Fibroblast of lung (primary cell): ENCODE measurements around the gene CD68. TPM values are rescaled to one million over a fixed set of nuclear protein-coding genes. Genes with fewer than 3 reads are reported as not detected.

Experiments
- DNase-seq, 2 donors: peaks; one replicate each; pipeline versions ENCODE4 v3.0.0 to v3.0.0-alpha.2; 2010; ENCODE audit warnings: low read depth in 2 of 2
- H2AFZ ChIP-seq: 2 replicates; pipeline ENCODE4 v1.5.1; 2012; ENCODE audit warnings: low read length, control low read depth, inconsistent platforms
- H3K27ac ChIP-seq: 2 replicates; pipeline ENCODE4 v1.5.1; 2011; ENCODE audit warnings: low read length, control low read depth; ENCODE audit not compliant: insufficient read depth
- H3K27me3 ChIP-seq: 2 replicates; pipeline ENCODE4 v1.5.1; 2011; ENCODE audit warnings: mild to moderate bottlenecking, low read length; ENCODE audit not compliant: control insufficient read depth, insufficient read depth
- H3K36me3 ChIP-seq: 2 replicates; pipeline ENCODE4 v1.5.1; 2011; ENCODE audit warnings: low read length; ENCODE audit not compliant: control insufficient read depth, insufficient read depth
- H3K4me1 ChIP-seq: 2 replicates; pipeline ENCODE4 v1.5.1; 2011; ENCODE audit warnings: low read length; ENCODE audit not compliant: control insufficient read depth, insufficient read depth; ENCODE audit errors: extremely low read depth
- H3K4me2 ChIP-seq: 2 replicates; pipeline ENCODE4 v1.5.1; 2011; ENCODE audit warnings: low read length, control low read depth; ENCODE audit not compliant: insufficient read depth; ENCODE audit errors: extremely low read depth
- H3K4me3 ChIP-seq, 4 experiments: fragments of 200-600 bp in 1 of 4; sonication (generic) in 1 of 4; replicated peaks in 1 of 4; 2 replicates each; pipeline ENCODE4 v1.5.1; 2011 to 2016; ENCODE audit warnings: low read length in 4 of 4, low read depth in 3 of 4, mild to moderate bottlenecking in 3 of 4, control low read depth in 2 of 4, inconsistent platforms in 1 of 4, mixed read lengths in 1 of 4; ENCODE audit not compliant: insufficient read depth in 1 of 4; ENCODE audit errors: control extremely low read depth in 1 of 4
- H3K79me2 ChIP-seq: 2 replicates; pipeline ENCODE4 v1.5.1; 2012; ENCODE audit warnings: mild to moderate bottlenecking, low read length, inconsistent platforms; ENCODE audit not compliant: control insufficient read depth, insufficient read depth
- H3K9ac ChIP-seq: 2 replicates; pipeline ENCODE4 v1.5.1; 2011; ENCODE audit warnings: mild to moderate bottlenecking, low read length, control low read depth; ENCODE audit not compliant: insufficient read depth
- H3K9me3 ChIP-seq: 2 replicates; pipeline ENCODE4 v1.5.1; 2012; ENCODE audit warnings: low read depth, low read length; ENCODE audit not compliant: control insufficient read depth, insufficient read depth
- H4K20me1 ChIP-seq: 2 replicates; pipeline ENCODE4 v1.5.1; 2011; ENCODE audit warnings: low read length; ENCODE audit not compliant: control insufficient read depth, insufficient read depth; ENCODE audit errors: extremely low read depth
- CTCF ChIP-seq, 2 donors: IDR thresholded peaks in 1 of 2; conservative IDR thresholded peaks in 1 of 2; 1 replicate in 1 of 2; 2 replicates in 1 of 2; pipeline ENCODE4 v1.5.1; 2011 to 2012; ENCODE audit warnings: low read length in 2 of 2, control low read depth in 1 of 2, inconsistent platforms in 1 of 2, low read depth in 1 of 2, mild to moderate bottlenecking in 1 of 2
- EZH2 ChIP-seq: IDR thresholded peaks from 2 replicates; pipeline ENCODE4 v1.5.1; 2012; ENCODE audit warnings: low read length, control low read depth, mild to moderate bottlenecking; ENCODE audit errors: missing control alignments
- polyA plus RNA-seq, 2 donors: library from polyadenylated mRNA; depleted of rRNA in 1 of 2; stranded (reverse) in 1 of 2; unstranded in 1 of 2; fragments of >200 nt; gene quantifications; 2 replicates each; pipeline ENCODE4 v1.2.1, GENCODE V29; 2011 to 2012; ENCODE audit warnings: missing spikeins in 1 of 2
- total RNA-seq: library from RNA; depleted of rRNA; stranded (reverse); fragments of >200 nt; gene quantifications from 2 replicates; pipeline ENCODE4 v1.2.1, GENCODE V29; 2014

The CD68 gene
- total and polyA plus RNA-seq, 2 donors (not counting 1 experiment from before 2014, with no cell fraction given) = 29.4 to 90.4 TPM

- no peaks in the 10 kb centered on the region for H3K9me3 ChIP-seq
- peak overlapping the region; percentile 58 for H3K9ac ChIP-seq
- no peaks in the 10 kb centered on the region for H3K27me3 ChIP-seq
- peaks cover 46% of the 10 kb centered on the region for H3K4me1 ChIP-seq
- TF ChIP-seq CTCF (conservative IDR thresholded peaks at IDR 0.05 in 1 of 2, IDR thresholded peaks at IDR 0.05 in 1 of 2; ENCODE audit: low read depth in 1 of 2, low read length in 2 of 2) (no peak), EZH2 (no peak)
- peak overlapping the region; percentile 98 for H3K27ac ChIP-seq
- no peaks in the 10 kb centered on the region for H4K20me1 ChIP-seq
- H3K79me2 ChIP-seq = peaks cover 49% of the 10 kb centered on the region
- no peak overlapping the region for H2AFZ ChIP-seq
- peak overlapping the region in 1 of 4 experiments; percentile 78 for H3K4me3 ChIP-seq
- no peak for DNase-seq
- H3K36me3 ChIP-seq = peaks cover 21% of the 10 kb centered on the region
- peak overlapping the region; percentile 5 for H3K4me2 ChIP-seq
Observed at GRCh38 chr17:7582396-7583252, 3.2 kb downstream of the CD68 start.

GRCh38 chr17:7583253-7584109, 4.0 kb downstream of the CD68 start, which contains the start of gene MPDU1:
Gene MPDU1 (plus strand): TSS chr17:7583852. CDS start chr17:7583863, 11 bp downstream.
- H3K27ac ChIP-seq = peak within 1 kb of the TSS; percentile 98

More at GRCh38 chr17:7583253-7584109, 4.0 kb downstream of the CD68 start, which contains the start of gene MPDU1:
- peak; percentile 97 to 98 for DNase-seq
- Histone ChIP-seq H2AFZ (peak within 1 kb of the TSS; percentile 97), H4K20me1 (no peaks in the 10 kb centered on the region), H3K4me2 (peak within 1 kb of the TSS; percentile 81), H3K36me3 (peaks cover 15% of the 10 kb centered on the region), H3K79me2 (peaks cover 45% of the 10 kb centered on the region), H3K27me3 (no peaks in the 10 kb centered on the region), H3K9me3 (no peaks in the 10 kb centered on the region), H3K4me3 (peak within 1 kb of the TSS; percentile 73 to 88 (median 80)), H3K4me1 (peaks cover 50% of the 10 kb centered on the region), H3K9ac (peak within 1 kb of the TSS; percentile 98)
- TF ChIP-seq CTCF (conservative IDR thresholded peaks at IDR 0.05 in 1 of 2, IDR thresholded peaks at IDR 0.05 in 1 of 2; ENCODE audit: low read depth in 1 of 2, low read length in 2 of 2) (no peak), EZH2 (no peak)
